Measurements from ENCODE around the gene HSPA1L.

GRCh38 chr6:31822036-31822821, 7.1 kb upstream of the HSPA1L start:
- TF ChIP-seq CTCF (conservative IDR thresholded peaks at IDR 0.05): no peak
- TF ChIP-seq ZFX (IDR thresholded peaks at IDR 0.05): no peak
